K562 (cell line): Measurements from ENCODE around the gene PPP1R12C. TPM values are rescaled to one million over a fixed set of nuclear protein-coding genes. Genes with fewer than 3 reads are reported as not detected.

Source experiments
- ARID1B ChIP-seq: fragments of 450-650 bp; IDR thresholded peaks from 2 replicates; pipeline ENCODE4 v1.6.1; 2016; ENCODE audit warnings: antibody characterized with exemption, mild to moderate bottlenecking, inconsistent platforms
- CBX1 ChIP-seq: sonication (generic); IDR thresholded peaks from 2 replicates; pipeline ENCODE4 v1.6.1; 2016; ENCODE audit warnings: antibody characterized with exemption, low read depth, mild to moderate bottlenecking
- CHD1 ChIP-seq: fragments of 200-600 bp; sonication (generic); IDR thresholded peaks from one replicate; pipeline ENCODE4 v1.6.1; 2012; ENCODE audit warnings: mild to moderate bottlenecking, moderate library complexity, low read length, inconsistent platforms
- GABPB1 ChIP-seq: sonication (generic); formaldehyde crosslinking; IDR thresholded peaks from 2 replicates; pipeline ENCODE4 v1.8.0; 2022; ENCODE audit warnings: mild to moderate bottlenecking, missing genetic modification reagents
- HCFC1 ChIP-seq: IDR thresholded peaks from 2 replicates; pipeline ENCODE4 v1.6.1; 2012; ENCODE audit warnings: low read depth, low read length, improper control_type of control experiment
- HIVEP1 ChIP-seq: fragments of 250-450 bp; sonication (Bioruptor Pico); IDR thresholded peaks from 2 replicates; pipeline ENCODE4 v1.4.0; 2020; ENCODE audit warnings: mild to moderate bottlenecking
- HMGN3 ChIP-seq: IDR thresholded peaks from 2 replicates; pipeline ENCODE4 v1.6.1; 2011; ENCODE audit warnings: borderline replicate concordance, low read depth, mild to moderate bottlenecking, mixed read lengths, low read length; ENCODE audit not compliant: insufficient read length; ENCODE audit errors: extremely low read depth
- JUND ChIP-seq, 2 experiments: IDR thresholded peaks; 2 replicates in 1 of 2; 3 replicates in 1 of 2; pipeline ENCODE4 v1.6.1; 2011; ENCODE audit warnings: borderline replicate concordance in 2 of 2, low read depth in 2 of 2, low read length in 2 of 2, improper control_type of control experiment in 1 of 2, missing biosample characterization in 1 of 2, missing genetic modification characterization in 1 of 2, missing genetic modification reagents in 1 of 2
- LCOR ChIP-seq: sonication (generic); formaldehyde crosslinking; IDR thresholded peaks from 2 replicates; pipeline ENCODE4 v1.8.0; 2022; ENCODE audit warnings: mild to moderate bottlenecking, missing genetic modification reagents
- NR2C1 ChIP-seq, 2 experiments: fragments of 450-650 bp; IDR thresholded peaks; 2 replicates each; pipeline ENCODE4 v1.6.1; 2017; ENCODE audit warnings: mild to moderate bottlenecking in 2 of 2, antibody characterized with exemption in 1 of 2, inconsistent platforms in 1 of 2, missing compliant biosample characterization in 1 of 2, missing genetic modification characterization in 1 of 2
- POLR2AphosphoS2 ChIP-seq: IDR thresholded peaks from 2 replicates; pipeline ENCODE4 v1.6.1; 2012; ENCODE audit warnings: low read length, improper control_type of control experiment
- POLR2H ChIP-seq: IDR thresholded peaks from 2 replicates; pipeline ENCODE4 v1.6.1; 2016; ENCODE audit warnings: missing genetic modification characterization, low read depth, mild to moderate bottlenecking, control low read depth, missing compliant biosample characterization, moderate library complexity
- RB1 ChIP-seq: fragments of 450-650 bp; IDR thresholded peaks from 2 replicates; pipeline ENCODE4 v1.6.1; 2017; ENCODE audit warnings: low read depth, mild to moderate bottlenecking
- ZNF766 ChIP-seq: fragments of 200-800 bp; sonication (Bioruptor generic); conservative IDR thresholded peaks from 2 replicates; pipeline ENCODE4 v1.6.1; 2016; ENCODE audit warnings: missing genetic modification characterization, missing compliant biosample characterization
- polyA plus RNA-seq, 8 experiments: library from polyadenylated mRNA; depleted of rRNA in 4 of 8; stranded (reverse) in 5 of 8; unstranded in 3 of 8; fragments of >200 nt; fragmentation: Nextera tagmentation in 2 of 8; fragmentation: Illumina TruSeq in 1 of 8; extraction: Ambion mirVana in 2 of 8; extraction: Trizol in 1 of 8; gene quantifications; 2 replicates each; pipeline versions ENCODE4 v1.2.1 to v1.2.3, GENCODE V29; 2011 to 2014; ENCODE audit warnings: inconsistent platforms in 1 of 8, missing spikeins in 1 of 8
- total RNA-seq, 7 experiments: library from RNA; depleted of rRNA in 6 of 7; stranded (reverse); fragments of >200 nt in 6 of 7; fragmentation: Illumina TruSeq in 2 of 7; extraction: Trizol in 2 of 7; gene quantifications; 2 replicates each; pipeline versions ENCODE4 v1.2.1 to v1.2.3, GENCODE V29; 2011 to 2021; ENCODE audit warnings: low replicate concordance in 1 of 7
- TF ChIP-seq, protein P1 (sequence below): fragments of 450-650 bp; formaldehyde crosslinking; IDR thresholded peaks from 2 replicates; pipeline ENCODE4 v1.4.0; 2022; ENCODE audit warnings: missing genetic modification characterization
- TF ChIP-seq, protein P2 (sequence below), 3 experiments: fragments of 200-800 bp in 1 of 3; sonication (Bioruptor generic) in 1 of 3; sonication (generic) in 1 of 3; formaldehyde crosslinking in 1 of 3; IDR thresholded peaks; 2 replicates each; pipeline versions ENCODE4 v1.6.1 to v1.8.0; 2016 to 2022; ENCODE audit warnings: mild to moderate bottlenecking in 2 of 3, missing compliant biosample characterization in 2 of 3, missing genetic modification characterization in 2 of 3, missing genetic modification reagents in 1 of 3
- TF ChIP-seq, protein P3 (sequence below), 2 experiments: fragments of 450-650 bp; IDR thresholded peaks; 2 replicates each; pipeline ENCODE4 v1.6.1; 2018; ENCODE audit warnings: mild to moderate bottlenecking in 2 of 2, low read depth in 1 of 2; ENCODE audit not compliant: partially characterized antibody in 2 of 2
- TF ChIP-seq, protein P4 (sequence below): fragments of 450-650 bp; formaldehyde crosslinking; IDR thresholded peaks from 2 replicates; pipeline ENCODE4 v1.4.0; 2020; ENCODE audit warnings: mild to moderate bottlenecking, moderate library complexity

PPP1R12C gene
- total and polyA plus RNA-seq, 9 of the 15 experiments (the other 6 are each of a cell fraction or from before 2014, with no cell fraction given): 1.8 to 136 (median 33.7) TPM

DNA sequence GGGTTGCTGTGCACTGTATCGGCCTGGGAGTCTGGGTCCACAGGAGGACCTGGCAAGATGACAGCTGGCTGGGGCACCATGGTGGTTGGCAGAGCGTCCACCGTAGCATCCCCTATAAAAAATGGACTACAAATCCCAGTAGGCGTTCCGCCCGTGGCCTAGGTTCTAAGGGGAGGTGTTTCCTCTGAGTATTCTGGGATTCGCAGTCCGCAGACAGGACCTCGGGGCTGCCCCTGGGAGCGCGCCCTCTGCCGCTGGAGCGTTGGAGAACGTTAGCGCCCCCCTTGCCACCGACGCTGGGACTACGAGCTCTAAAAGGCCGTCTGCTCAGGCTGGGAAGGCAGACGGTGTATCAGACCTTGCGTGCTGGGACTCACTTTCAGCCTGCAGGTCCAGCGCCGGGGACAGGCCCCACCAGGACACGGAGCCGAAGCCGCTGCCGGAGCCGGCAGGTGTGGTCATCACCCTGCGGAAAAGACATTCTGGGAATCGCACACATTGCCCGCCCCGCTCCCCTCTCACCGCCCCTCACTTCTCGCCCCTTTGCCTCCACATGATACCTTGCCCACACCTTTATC lies 48.6 kb upstream of the PPP1R12C start (continued):
- TF ChIP-seq, protein P1, sequence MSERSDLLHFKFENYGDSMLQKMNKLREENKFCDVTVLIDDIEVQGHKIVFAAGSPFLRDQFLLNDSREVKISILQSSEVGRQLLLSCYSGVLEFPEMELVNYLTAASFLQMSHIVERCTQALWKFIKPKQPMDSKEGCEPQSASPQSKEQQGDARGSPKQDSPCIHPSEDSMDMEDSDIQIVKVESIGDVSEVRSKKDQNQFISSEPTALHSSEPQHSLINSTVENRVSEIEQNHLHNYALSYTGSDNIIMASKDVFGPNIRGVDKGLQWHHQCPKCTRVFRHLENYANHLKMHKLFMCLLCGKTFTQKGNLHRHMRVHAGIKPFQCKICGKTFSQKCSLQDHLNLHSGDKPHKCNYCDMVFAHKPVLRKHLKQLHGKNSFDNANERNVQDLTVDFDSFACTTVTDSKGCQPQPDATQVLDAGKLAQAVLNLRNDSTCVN (CRISPR knock-in tag): 0 out of 2 replicates have a peak, but pooled peaks have one; percentile 10
- TF ChIP-seq HIVEP1 (no peak), LCOR (0 out of 2 replicates have a peak, but pooled peaks have one; percentile 4), ARID1B (peak; percentile 12; the same call in 1 of the 2 replicates), GABPB1 (CRISPR knock-in tag) (peak; percentile 61), NR2C1 (IDR thresholded peaks at IDR 0.05) (peak; percentile 14; the same call in 1 of the 2 replicates), NR2C1 (tag; IDR thresholded peaks at IDR 0.05) (peak; percentile 75), CBX1 (no peak), ZNF766 (CRISPR knock-in tag) (peak; percentile 93), POLR2H (no peak), POLR2AphosphoS2 (peak; percentile 14; the same call in 1 of the 2 replicates), RB1 (0 out of 2 replicates have a peak, but pooled peaks have one; percentile 53), JUND (IDR thresholded peaks at IDR 0.05; ENCODE audit: borderline replicate concordance, low read depth, low read length) (peak; percentile 30; the same call in 1 of the 2 replicates), JUND (tag; IDR thresholded peaks at IDR 0.05; ENCODE audit: borderline replicate concordance, low read depth, low read length) (no peak; the same call in 2 of the 3 replicates), HMGN3 (peak; percentile 31), HCFC1 (peak; percentile 98), CHD1 (no peak)
- TF ChIP-seq, protein P2, sequence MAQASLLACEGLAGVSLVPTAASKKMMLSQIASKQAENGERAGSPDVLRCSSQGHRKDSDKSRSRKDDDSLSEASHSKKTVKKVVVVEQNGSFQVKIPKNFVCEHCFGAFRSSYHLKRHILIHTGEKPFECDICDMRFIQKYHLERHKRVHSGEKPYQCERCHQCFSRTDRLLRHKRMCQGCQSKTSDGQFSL (CRISPR knock-in tag; IDR thresholded peaks at IDR 0.05): peak; percentile 80
- TF ChIP-seq, protein P2 (tag; IDR thresholded peaks at IDR 0.05): no peak
- TF ChIP-seq, protein P3, sequence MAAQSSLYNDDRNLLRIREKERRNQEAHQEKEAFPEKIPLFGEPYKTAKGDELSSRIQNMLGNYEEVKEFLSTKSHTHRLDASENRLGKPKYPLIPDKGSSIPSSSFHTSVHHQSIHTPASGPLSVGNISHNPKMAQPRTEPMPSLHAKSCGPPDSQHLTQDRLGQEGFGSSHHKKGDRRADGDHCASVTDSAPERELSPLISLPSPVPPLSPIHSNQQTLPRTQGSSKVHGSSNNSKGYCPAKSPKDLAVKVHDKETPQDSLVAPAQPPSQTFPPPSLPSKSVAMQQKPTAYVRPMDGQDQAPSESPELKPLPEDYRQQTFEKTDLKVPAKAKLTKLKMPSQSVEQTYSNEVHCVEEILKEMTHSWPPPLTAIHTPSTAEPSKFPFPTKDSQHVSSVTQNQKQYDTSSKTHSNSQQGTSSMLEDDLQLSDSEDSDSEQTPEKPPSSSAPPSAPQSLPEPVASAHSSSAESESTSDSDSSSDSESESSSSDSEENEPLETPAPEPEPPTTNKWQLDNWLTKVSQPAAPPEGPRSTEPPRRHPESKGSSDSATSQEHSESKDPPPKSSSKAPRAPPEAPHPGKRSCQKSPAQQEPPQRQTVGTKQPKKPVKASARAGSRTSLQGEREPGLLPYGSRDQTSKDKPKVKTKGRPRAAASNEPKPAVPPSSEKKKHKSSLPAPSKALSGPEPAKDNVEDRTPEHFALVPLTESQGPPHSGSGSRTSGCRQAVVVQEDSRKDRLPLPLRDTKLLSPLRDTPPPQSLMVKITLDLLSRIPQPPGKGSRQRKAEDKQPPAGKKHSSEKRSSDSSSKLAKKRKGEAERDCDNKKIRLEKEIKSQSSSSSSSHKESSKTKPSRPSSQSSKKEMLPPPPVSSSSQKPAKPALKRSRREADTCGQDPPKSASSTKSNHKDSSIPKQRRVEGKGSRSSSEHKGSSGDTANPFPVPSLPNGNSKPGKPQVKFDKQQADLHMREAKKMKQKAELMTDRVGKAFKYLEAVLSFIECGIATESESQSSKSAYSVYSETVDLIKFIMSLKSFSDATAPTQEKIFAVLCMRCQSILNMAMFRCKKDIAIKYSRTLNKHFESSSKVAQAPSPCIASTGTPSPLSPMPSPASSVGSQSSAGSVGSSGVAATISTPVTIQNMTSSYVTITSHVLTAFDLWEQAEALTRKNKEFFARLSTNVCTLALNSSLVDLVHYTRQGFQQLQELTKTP (IDR thresholded peaks at IDR 0.05; ENCODE audit: low read depth in 1 of 2, partially characterized antibody in 2 of 2): peak in 1 of 2 experiments; percentile 98
- TF ChIP-seq, protein P4, sequence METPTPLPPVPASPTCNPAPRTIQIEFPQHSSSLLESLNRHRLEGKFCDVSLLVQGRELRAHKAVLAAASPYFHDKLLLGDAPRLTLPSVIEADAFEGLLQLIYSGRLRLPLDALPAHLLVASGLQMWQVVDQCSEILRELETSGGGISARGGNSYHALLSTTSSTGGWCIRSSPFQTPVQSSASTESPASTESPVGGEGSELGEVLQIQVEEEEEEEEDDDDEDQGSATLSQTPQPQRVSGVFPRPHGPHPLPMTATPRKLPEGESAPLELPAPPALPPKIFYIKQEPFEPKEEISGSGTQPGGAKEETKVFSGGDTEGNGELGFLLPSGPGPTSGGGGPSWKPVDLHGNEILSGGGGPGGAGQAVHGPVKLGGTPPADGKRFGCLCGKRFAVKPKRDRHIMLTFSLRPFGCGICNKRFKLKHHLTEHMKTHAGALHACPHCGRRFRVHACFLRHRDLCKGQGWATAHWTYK (CRISPR knock-in tag): 0 out of 2 replicates have a peak, but pooled peaks have one; percentile 44
